C1 segment of cervical spinal cord (tissue), 14 donors: ENCODE results near the gene FBXL3.

Source experiments
- DNase-seq, 14 donors: peaks; one replicate each; lab custom pipeline; 2025; lab: John Stamatoyannopoulos, UW

FBXL3 gene, protein sequence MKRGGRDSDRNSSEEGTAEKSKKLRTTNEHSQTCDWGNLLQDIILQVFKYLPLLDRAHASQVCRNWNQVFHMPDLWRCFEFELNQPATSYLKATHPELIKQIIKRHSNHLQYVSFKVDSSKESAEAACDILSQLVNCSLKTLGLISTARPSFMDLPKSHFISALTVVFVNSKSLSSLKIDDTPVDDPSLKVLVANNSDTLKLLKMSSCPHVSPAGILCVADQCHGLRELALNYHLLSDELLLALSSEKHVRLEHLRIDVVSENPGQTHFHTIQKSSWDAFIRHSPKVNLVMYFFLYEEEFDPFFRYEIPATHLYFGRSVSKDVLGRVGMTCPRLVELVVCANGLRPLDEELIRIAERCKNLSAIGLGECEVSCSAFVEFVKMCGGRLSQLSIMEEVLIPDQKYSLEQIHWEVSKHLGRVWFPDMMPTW

DNA sequence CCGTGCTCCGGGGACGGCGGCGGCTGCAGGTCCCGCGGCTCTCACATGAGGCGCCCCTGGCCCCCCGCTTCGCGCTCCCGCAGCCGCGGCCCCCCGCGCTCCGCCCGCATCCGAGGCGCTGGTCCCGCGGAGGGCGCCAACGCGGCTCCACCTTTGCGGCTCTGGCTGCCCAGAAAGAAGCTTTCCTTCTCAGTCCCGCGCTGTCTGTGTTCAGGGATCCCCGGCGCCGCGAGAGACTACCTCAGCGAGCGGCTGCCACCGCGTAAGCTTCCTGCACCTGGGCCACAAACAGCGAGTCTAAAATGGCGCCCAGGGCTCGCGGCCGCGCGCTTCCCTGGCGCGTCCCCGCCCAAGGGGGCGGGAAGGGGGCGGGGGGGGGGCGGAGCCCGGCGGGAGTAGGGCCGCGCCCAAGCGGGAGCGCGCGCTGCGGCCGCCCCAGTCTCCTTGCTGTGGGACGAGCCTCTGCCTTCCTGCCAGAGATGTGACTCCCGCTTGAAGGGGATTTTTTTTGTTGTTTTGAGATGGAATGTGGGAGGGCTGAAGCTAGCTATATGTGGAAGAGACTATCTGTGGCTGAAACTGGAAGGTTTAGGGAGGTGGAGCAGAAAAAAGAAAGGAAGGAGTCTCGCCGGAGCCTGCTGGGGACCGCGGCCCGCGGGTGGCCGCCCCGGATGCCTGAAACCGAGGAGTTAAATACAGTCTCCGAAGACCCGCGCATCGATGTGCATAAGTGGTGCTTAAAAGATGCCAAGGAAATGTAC lies at the start of gene FBXL3:
Gene FBXL3 (minus strand): TSS at position 299 of the 761 bp plus-strand sequence. CDS start 5,299 bp downstream, outside the sequence.
- DNase-seq = peak; percentile 34 to 95 (median 80)

DNA sequence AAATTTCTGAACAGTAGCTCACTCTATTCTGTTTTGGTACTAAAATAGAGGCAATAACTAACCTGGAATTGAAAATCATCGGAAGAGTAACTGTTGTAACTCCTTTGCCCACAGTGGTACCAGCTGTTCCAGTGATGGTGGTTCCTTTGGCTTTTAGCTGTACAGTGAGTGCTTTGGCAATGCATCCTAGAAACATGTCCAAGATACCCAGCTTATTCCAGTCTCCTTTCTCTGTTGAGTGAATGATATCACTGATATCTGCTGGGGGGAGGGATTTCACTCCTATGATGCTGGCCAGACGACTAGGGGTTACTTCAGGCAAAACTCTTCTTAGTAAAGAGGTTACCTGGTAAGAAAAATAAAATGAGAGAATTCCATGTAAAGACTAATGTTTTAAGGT lies 40.6 kb upstream of the FBXL3 start:
- DNase-seq = no peak

DNA sequence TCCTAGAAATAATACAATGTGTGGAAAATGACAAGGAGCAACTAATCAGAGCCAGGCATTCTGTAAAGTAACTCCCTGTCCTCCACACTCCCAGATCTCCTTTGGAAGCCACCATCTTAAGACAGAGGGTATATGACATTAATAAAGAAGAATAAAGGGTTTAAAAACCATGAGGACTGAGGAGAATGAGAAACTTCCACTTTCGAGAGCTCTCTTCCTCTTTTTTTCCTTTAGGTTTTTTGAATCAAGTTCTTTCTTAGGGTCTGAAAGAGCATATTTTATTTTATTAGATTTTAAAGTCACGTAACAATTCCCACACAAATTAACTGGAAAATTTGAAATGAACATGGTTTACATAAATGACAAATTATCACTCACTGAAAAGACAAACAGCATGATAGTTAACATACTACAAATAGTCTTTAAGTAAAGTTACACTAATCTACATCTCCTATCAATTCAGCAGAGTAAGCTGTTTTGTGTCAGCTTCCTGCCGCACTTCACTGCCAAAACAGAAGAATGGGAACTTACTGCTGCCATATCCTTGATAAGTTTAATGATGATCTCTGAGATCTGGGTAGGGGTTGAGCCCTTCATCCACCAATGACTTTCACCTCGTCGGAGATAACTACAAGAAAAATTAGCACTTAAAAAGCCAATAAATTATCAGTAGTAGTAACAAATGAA lies 38.6 kb upstream of the FBXL3 start:
- DNase-seq = no peak

DNA sequence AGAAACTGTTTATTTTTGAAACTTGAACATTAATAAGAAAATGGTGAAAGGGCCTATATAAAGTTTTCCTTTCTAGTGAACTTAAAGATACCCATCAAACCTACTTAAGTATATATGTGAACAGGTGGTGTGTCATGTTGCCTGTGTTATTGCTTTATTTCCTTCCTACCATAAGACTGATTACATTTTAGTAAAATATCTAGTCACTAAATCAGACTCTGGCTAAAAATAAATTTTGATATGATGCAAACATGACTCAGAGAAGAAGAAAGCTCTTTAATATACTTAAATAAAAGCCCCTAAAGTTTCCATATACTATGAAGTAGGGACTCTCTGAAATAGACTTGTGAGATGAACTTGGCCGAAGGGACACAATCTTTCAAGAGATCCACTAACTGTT lies 35.1 kb upstream of the FBXL3 start:
- DNase-seq = no peak

DNA sequence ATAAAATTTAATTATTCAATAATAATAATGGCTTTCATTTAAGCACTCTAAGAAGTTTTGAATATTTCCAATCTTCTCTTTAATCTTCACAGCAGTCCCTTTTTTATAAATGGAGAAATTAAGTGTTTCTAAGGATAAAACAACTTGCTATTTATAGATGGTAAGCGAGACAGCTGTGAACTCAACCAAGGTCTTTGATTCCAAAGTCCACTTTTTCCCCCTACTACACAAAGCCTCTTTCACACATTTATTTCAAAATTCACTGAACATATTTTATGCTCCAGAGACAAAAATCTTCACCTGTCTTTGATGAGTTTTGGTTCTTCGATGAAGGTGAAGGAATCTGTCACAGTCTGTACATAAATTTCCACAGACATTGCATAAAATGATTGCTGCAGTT lies 34.4 kb upstream of the FBXL3 start:
- no peak for DNase-seq

DNA sequence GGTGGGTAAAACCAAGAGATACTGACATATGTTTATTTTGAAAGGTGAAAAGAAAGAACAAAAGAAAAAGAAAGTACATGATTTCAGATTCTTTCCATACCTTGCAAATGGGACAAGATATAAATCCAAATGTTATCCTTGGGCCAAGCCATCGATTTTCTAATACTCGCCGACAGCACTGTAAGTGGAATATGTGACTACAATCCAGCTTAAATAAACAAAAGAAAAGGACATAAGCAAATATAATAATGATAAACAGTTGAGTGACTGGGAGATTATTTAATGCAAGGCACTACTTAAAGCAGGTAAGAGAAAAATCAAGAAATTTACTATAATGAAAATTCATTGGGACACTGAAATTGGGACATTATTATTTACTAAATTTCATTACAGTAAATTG lies 29.9 kb upstream of the FBXL3 start:
- DNase-seq = no peak

DNA sequence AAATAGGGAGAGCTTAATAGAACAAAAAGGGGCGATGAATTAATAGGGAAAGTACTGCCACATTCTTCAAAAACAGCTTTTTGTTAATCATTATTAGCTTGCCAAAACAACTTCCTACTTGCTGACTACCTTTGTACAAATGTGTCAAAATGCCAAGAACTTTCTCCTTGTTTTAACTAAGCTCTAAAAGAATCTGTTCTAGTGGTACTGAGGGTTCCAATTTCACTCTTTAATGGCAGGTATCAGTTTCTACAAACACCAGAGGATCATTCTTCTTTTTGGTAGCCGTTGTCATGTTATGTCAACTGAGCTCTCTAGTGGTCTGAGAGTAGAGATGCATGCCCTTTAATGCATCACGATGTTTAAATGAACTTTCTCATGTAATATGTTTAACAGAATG lies 29.4 kb upstream of the FBXL3 start:
- no peak for DNase-seq

DNA sequence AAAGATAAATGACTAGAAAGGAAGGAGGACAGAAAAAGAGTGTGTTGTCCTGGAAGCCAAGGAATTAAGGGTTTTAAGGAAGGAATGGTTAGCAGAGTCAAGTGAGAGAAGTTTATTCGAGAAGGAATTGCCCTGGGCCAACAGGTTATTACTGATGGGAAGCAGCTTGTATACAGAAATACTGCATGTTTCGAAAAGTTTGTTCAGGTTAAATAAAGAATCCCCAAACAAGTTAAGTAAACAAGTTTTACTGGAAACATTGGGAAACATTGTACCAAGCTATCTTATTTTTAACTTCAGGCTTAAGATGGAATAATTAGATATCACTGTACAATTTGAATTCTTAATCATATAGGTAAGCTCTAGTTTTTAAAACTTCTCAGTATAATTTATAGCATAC lies 28.2 kb upstream of the FBXL3 start:
- no peak for DNase-seq

DNA sequence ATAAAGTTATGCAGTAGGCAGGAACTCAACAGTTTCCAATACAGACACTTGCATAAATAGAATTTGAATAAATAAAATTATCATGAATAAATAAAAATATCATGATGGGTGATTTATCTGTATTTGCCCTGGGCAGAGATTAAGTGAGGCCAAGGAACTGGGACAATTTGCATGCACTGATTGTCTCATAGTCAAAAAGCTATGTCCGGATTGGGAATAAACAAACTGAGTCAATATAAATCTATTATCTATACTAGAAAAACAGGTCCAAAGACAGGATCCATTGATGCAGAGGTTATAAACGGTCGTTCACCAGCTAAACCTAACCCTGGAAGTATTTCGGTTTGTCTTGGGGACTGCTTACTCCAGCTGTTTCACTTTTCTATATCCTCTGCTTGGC lies 26.2 kb upstream of the FBXL3 start:
- DNase-seq = no peak

DNA sequence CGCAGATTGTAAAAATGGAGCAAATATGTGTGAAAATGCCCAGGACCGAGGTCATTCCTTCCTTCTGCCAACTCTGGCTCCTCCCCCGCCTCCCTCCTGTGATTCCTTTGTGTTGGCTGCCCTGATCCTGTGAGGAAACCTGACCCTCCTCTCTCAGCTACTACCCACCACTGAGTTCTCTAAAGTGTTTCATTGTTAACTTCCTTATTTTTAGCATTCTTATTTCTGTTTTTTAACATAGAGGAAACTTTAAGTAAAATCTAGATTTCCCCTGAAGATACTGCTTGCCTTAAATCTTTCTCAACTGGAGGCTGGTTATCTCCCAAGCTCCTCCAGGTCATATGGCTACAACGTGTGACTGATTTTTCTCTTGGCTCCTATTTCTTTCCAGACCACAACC lies 21.7 kb upstream of the FBXL3 start:
- no peak for DNase-seq

DNA sequence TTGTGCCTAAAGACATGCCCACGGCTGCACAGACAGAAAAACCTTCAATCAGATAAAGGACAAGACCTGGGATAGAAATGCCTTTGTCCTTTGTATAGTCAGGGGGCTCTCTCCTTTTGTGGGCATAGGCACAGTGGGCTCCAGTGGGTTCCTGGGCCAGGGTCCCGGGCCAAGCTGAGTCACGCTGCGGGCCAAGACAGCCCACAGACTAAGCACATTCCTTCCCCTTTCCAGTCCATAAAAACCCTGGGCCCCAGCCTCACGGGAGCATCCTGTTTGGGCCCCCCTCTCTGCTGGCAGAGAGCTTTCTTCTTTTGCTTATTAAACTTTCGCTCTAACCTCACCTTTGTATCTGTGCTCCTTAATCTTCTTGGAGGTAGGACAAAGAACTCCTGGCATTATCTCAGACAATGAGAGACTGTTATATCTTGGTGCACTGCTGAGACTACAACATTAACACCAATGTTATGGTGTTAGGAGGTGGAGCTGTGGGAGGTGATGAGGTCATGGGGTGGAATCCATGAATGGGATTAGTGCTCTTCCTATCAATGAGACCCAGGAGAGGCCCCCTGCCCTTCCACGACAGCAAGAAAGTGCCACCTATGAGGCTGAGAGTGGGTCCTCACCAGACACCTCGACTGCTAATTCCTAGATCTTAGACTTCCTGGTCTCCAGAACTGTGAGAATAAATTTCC lies 20.8 kb upstream of the FBXL3 start:
- DNase-seq = no peak

DNA sequence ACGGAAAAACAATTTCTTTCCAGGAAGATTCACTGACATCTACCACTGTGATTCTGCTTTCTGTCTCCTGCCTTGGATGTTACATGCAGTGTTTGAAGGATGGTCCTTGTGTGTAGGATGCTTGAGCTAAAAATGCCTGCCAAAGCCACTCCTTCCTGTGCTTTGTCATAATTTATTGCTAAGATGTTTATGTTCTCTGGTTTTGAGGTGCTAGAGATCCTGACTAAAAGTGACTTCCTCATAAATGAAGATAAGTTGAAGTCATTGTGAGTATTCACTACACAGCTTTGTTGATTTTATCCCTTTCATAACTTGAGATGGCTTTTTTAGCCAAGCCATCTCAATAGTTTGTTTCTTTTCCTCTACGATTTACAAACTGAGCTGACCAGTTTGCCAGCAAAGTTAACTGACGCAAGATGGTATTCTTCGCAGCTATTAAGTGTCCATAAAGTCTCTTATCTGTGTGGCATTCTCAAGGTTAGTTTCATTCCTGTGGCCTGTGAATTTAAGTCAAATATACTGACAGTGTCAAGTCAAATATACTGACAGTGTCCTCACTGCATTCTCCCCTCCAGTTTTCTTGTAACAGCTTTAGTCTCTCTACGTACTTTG lies 15.7 kb upstream of the FBXL3 start:
- no peak for DNase-seq

DNA sequence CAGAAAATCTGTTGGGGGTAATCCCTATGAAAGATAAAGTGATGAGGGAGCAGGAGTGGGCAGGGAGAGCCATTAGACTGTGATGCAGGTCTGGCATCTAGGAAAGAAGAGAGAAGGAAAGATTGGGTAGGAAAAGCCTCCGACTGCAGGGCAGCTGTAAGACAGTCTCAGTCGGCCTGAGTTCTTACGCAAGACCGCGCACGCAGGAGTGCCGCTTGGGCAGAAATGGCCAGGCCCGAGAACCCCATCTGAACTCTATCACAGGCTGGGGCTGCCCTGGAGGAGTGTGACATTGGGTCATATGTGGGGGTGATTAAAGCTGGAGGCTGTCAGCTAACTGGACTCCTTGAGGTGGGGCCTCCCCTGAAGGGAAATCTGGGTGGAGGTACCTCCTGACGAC lies 13.9 kb upstream of the FBXL3 start:
- no peak for DNase-seq

DNA sequence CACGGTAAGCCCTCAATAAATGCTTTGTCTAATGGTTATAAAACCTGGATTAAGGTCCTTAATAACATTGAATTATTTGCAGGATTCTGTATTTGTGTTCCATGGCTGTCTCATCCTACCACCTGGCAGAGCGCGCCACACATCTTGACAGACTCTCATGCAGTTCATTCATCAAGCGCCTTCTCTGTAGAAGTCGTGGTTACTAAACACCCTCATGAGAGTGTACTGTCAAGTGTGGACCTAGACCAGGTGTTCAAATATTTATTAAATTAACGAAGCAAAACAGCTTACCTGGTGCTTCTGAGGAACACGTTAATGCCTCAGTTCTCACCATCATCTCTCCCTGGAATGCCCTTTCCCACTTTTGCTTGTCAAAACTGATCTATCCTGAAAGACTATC lies 13.1 kb upstream of the FBXL3 start:
- DNase-seq = no peak

DNA sequence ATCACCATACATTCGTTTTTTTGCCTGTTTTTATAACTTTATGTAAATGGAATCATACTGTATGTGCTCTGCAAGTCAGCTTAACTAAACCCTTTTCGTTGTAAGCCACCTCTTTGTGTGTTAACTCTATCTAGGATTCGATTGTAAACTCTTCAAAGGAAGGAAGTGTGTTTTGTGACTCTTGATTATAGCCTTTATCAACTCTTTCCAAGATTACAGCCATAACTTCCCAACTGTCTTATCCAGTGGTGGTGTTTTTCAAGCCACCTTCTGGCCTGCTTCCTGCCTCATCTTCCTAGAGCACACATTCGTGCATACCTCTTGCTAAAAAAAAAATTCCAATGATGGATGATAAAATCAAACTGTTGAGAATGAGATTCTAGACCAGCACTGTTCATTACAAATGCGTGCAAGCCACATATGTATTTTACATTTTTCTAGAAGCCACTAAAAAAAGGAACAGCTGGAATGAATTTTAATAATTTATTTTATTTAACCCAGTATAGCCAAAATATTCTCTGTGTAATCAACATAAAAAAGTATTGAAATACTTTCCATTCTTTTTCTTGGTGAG lies 12.0 kb upstream of the FBXL3 start:
- no peak for DNase-seq

DNA sequence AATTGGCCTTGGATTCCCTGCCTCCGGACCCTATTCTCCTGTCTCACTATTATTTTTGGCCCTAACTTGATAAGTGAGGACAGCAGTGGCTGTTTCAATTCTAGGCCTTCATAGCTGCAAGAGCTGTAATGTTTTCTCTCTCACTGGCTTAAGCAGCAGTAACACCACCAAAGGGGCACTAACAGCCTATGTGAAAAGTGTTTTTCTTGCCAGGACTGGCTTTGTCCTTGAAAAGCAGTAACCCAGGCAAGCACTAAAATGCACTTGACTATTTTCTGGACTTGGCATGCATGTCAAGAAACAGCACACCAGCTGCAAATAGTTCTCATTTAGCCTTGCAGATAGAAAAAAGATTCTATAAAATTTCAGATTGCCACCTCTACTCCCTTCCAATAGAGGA lies 9.3 kb upstream of the FBXL3 start:
- DNase-seq = peak in 3 of 14 donors; percentile 8 to 15 (median 14)

DNA sequence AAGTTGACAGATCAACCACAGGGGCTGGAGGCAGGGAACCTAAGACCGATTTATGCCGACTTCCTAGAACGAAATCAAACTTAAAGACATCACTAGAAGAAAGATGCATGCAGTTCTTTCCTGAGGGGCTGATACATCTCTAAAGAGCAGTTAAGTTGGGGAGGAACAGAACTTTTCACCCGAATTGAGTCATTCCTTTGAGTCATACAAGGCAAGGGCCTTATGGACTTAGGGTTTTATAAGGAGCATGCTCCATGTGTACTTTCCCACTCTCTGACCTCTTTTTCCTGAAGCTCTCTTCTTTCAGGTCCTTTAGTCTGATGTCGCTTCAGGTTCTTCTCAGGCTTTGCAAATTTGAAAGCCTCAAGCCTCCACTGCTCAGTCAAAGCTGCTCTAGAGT lies 7.9 kb upstream of the FBXL3 start:
- no peak for DNase-seq

DNA sequence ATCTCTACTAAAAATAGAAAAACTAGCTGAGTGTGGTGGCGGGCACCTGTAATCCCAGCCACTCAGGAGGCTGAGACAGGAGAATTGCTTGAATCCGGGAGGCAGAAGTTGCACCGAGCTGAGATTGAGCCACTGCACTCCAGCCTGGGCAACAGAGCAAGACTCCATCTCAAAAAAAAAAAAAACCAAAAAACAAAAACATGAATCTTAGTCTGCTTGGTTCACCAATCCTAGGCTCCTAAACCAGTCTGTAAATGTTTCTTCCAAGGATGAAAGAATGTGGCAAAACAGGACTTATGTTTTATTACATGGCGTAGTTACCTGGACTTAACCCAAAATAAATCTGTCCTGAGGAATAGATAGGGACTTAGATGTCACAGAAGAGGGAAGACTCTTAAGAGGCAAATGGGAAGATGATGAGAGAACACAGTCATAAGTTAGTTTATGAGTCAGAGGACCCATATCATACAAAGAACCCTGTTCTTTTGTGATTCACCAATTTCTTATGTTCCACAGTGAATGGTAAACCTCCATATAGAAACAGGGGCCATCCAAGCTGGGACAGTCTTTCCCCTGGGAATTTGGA lies 6.9 kb upstream of the FBXL3 start:
- no peak for DNase-seq

DNA sequence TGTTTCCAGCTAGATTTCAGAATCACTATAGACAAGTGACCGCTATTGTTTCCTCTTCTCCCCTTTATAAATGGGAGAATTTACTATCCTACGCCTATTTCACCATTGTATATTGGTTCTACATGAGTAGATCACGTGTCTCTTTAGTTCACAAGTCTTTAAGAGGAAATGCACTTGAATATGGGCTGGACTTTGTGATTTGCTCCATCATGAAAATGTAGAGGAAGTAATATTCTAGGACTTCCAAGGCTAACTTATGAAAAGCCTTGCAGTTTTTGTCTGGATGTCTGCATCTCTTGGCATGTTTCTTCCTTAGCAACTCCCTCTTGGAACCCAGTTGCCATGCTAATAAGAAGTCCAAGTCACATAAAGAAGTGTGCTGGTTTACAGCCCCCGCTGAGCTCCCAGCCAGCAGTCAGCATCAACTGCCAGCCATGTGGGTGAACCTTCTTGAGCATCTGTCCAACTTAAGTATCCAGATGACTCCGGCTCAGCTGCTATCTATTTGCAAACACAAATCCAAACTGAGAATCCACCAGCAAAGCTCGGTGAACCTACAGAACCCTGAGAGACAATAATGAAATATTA lies 4.8 kb upstream of the FBXL3 start:
- DNase-seq = no peak

DNA sequence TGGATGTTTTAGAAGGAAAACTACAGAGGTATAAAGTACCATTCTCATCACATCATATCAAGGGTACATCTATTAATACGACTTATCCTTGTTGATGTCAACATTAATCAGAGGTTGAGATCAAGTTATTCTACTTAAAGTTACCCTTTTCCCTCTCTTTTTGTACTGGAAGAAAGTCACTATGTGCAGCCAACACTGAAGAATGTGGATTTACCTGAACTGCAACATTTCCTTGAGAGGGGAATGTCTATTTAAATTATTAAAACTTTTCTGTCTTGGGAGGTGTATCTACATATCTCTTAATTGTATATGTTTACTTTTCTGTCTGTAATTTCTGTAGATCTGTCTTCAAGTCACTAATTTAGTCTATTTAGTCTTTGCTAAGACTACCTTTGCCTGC lies 2.5 kb upstream of the FBXL3 start:
- DNase-seq = no peak
